Gastrocnemius medialis (tissue), 4 donors: ENCODE measurements around the gene CFAP100. TPM values are rescaled to one million over a fixed set of nuclear protein-coding genes. Genes with fewer than 3 reads are reported as not detected.

Source experiments
- ATAC-seq, 2 donors: fragments of 150-250 bp; one replicate each; pipeline ENCODE4 v1.9.1; 2016
- DNase-seq, 2 donors: peaks; one replicate each; pipeline ENCODE4 v3.0.0-alpha.2; 2019
- H3K27ac ChIP-seq, 4 donors: fragments of 200-600 bp; sonication (generic); 1 replicate in 1 of 4; 2 replicates in 3 of 4; pipeline ENCODE4 v1.5.1; 2016 to 2018; ENCODE audit warnings: mild to moderate bottlenecking in 2 of 4, moderate library complexity in 1 of 4
- H3K27me3 ChIP-seq, 3 donors: fragments of 200-600 bp; sonication (generic) in 2 of 3; 1 replicate in 1 of 3; 2 replicates in 2 of 3; pipeline versions ENCODE4 v1.5.1 to v1.6.0; 2016 to 2019; ENCODE audit warnings: mild to moderate bottlenecking in 1 of 3, moderate library complexity in 1 of 3
- H3K36me3 ChIP-seq, 2 donors: fragments of 200-600 bp; sonication (generic) in 1 of 2; one replicate each; pipeline ENCODE4 v1.5.1; 2017 to 2018
- H3K4me1 ChIP-seq, 2 donors: fragments of 200-600 bp; sonication (generic) in 1 of 2; one replicate each; pipeline ENCODE4 v1.5.1; 2016 to 2017; ENCODE audit warnings: mild to moderate bottlenecking in 2 of 2
- H3K4me3 ChIP-seq, 4 donors: fragments of 200-600 bp; sonication (generic) in 3 of 4; 1 replicate in 1 of 4; 2 replicates in 3 of 4; pipeline ENCODE4 v1.5.1; 2016 to 2019; ENCODE audit warnings: mild to moderate bottlenecking in 2 of 4
- H3K9me3 ChIP-seq, 3 donors: fragments of 200-600 bp; sonication (generic) in 2 of 3; 1 replicate in 1 of 3; 2 replicates in 2 of 3; pipeline ENCODE4 v1.5.1; 2016 to 2019
- CTCF ChIP-seq, 5 experiments: fragments of 450-650 bp in 3 of 5; fragments of 200-600 bp in 2 of 5; sonication (generic) in 2 of 5; IDR thresholded peaks in 4 of 5; conservative IDR thresholded peaks in 1 of 5; 1 replicate in 4 of 5; 2 replicates in 1 of 5; pipeline ENCODE4 v1.5.1; 2016 to 2019; ENCODE audit warnings: antibody characterized with exemption in 5 of 5, mild to moderate bottlenecking in 3 of 5, moderate library complexity in 3 of 5
- POLR2A ChIP-seq, 2 donors: fragments of 450-650 bp; IDR thresholded peaks; one replicate each; pipeline ENCODE4 v1.6.1; 2017; ENCODE audit warnings: antibody characterized with exemption in 2 of 2, mild to moderate bottlenecking in 2 of 2, moderate library complexity in 2 of 2
- in situ Hi-C, 4 donors: fragments of 200-750 bp; cut with MboI; loops; one replicate each; pipeline versions ENCODE4 v1.15.0 to v1.8.0; 2017; ENCODE audit warnings: low sequenced_read_pairs in 4 of 4
- intact Hi-C: fragments of 100-400 bp; cut with DNase I; formaldehyde crosslinking; loops from one replicate; pipeline ENCODE4 v1.15.1; 2023; ENCODE audit warnings: low total_unique reads
- total RNA-seq, 4 donors: library from RNA; depleted of rRNA; stranded (reverse); fragments of >200 nt; gene quantifications; one replicate each; pipeline versions ENCODE4 v1.1.0 to v1.2.3, GENCODE V29; 2016

CFAP100 gene
- total RNA-seq, 4 donors from 2014 or later, result not detected

DNA sequence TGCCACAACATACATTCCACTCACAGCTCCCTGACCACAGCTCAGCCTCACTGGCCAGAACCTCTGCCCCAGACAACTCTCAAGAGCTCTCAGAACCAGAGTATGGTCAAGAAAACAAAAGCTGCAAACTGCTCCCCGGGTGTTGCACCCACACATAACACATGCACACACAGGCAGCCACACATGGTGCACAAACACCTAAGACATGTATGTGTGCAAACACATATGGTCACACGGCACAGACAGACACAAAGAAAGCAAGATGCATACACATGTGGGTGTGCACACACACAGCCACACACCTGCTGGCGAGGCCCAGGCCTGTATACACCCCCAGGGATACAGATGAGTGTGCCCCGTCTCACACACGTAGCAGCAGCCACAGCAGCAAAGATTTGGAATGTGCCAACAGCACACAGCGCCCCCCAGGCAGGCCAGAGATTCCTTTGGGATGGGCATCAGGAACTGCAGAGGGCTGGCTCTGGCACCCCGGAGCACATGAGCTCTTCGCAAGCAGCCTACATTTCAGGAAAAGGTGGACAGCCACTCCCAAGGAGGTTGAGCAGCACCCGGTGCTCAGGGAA is 44.1 kb upstream of the CFAP100 start:
- ATAC-seq, result no peak
- peak overlapping the region in 2 of 4 donors; percentile 3 to 35 for H3K4me3 ChIP-seq
- no peaks in the 10 kb centered on the region for H3K9me3 ChIP-seq
- peak in 1 of 2 donors; percentile 16 for DNase-seq
- peaks cover 94 to 95% of the 10 kb centered on the region in 2 donors for H3K4me1 ChIP-seq
- no peaks in the 10 kb centered on the region for H3K27me3 ChIP-seq
- intact Hi-C loops, result no loop called here
- in situ Hi-C loops, result no loop called here
- H3K36me3 ChIP-seq, result peaks cover 0 to 19% of the 10 kb centered on the region in 2 donors
- TF ChIP-seq POLR2A (IDR thresholded peaks at IDR 0.05), result no peak
- TF ChIP-seq CTCF (IDR thresholded peaks at IDR 0.05 in 4 of 5, conservative IDR thresholded peaks at IDR 0.05 in 1 of 5), result no peak
- H3K27ac ChIP-seq, result peak overlapping the region; percentile 91 to 99 (median 98)

- DNase-seq, result peak in 1 of 2 donors; percentile 27
Measured at GRCh38 chr3:126351086-126351770, 43.5 kb upstream of the CFAP100 start.

DNA sequence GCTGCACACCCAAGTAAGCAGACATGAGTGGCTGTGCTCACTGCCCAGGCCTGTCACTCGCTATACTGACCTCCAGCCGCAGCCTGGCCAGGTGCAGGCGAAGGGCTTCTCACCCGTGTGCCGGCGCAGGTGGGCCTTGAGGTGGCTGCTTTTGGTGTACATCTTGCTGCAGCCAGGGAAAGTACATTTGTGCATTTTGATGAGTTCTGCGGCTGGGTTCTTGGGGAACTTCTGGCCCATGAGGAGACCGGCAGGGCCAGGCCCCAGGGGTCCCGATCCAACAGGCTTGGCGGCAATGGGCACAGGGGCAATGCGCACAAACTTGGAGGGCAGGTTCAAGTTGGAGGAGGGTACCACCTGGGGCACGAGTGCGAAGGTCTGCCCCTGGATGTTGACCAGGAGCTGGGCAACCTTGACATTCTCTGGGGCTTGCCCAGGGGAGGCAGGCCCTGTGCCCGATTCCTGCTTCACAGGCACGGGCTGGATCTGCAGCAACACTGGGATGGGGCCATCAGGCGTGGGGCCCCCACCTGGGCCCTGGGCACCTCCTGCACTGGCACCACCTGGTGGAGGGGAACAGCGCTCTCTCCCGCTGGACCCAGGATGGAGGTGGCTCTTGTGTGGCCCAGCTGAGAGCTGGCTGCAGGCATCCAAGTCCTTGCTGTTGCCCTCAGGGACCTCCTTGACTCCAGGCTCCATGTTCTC is 42.8 kb upstream of the CFAP100 start:
- DNase-seq (peak; percentile 1 to 27), ATAC-seq (no peak)
- Histone ChIP-seq H3K27ac (peak overlapping the region; percentile 91 to 99 (median 98)), H3K4me1 (peaks cover 82 to 87% of the 10 kb centered on the region in 2 donors), H3K27me3 (no peaks in the 10 kb centered on the region), H3K36me3 (peaks cover 0 to 19% of the 10 kb centered on the region in 2 donors), H3K4me3 (peak overlapping the region in 2 of 4 donors; percentile 26 to 35), H3K9me3 (no peaks in the 10 kb centered on the region)
- TF ChIP-seq POLR2A (IDR thresholded peaks at IDR 0.05), result no peak
- peak in 1 of 5 experiments; percentile 13 for TF ChIP-seq CTCF (IDR thresholded peaks at IDR 0.05 in 4 of 5, conservative IDR thresholded peaks at IDR 0.05 in 1 of 5)
- in situ Hi-C loops (no loop called here), intact Hi-C loops (loop anchor here (2.0 kb wide), 1 partner anchor 729 kb away; no protein-coding TSS in a partner anchor)

More at GRCh38 chr3:126351086-126351770, 43.5 kb upstream of the CFAP100 start:
- in situ Hi-C loops, result no loop called here
- no peak for ATAC-seq
- H3K4me1 ChIP-seq, result peaks cover 89 to 93% of the 10 kb centered on the region in 2 donors
- no peaks in the 10 kb centered on the region for H3K9me3 ChIP-seq
- peak overlapping the region; percentile 91 to 99 (median 98) for H3K27ac ChIP-seq
- intact Hi-C loops, result no loop called here
- H3K4me3 ChIP-seq, result peak overlapping the region in 3 of 4 donors; percentile 3 to 35 (median 26)
- no peak for TF ChIP-seq POLR2A (IDR thresholded peaks at IDR 0.05)
- TF ChIP-seq CTCF (IDR thresholded peaks at IDR 0.05 in 4 of 5, conservative IDR thresholded peaks at IDR 0.05 in 1 of 5), result no peak
- peaks cover 0 to 19% of the 10 kb centered on the region in 2 donors for H3K36me3 ChIP-seq
- H3K27me3 ChIP-seq, result no peaks in the 10 kb centered on the region

GRCh38 chr3:126352476-126353454 is 41.9 kb upstream of the CFAP100 start:
- peaks cover 73 to 81% of the 10 kb centered on the region in 2 donors for H3K4me1 ChIP-seq
- no peaks in the 10 kb centered on the region for H3K9me3 ChIP-seq
- in situ Hi-C loops (no loop called here), intact Hi-C loops (loop anchor here (1.0 to 2.0 kb wide), 2 partner anchors 93 to 730 kb away; no protein-coding TSS in a partner anchor)
- H3K36me3 ChIP-seq, result peaks cover 0 to 19% of the 10 kb centered on the region in 2 donors
- peak overlapping the region; percentile 91 to 99 (median 98) for H3K27ac ChIP-seq
- DNase-seq (peak; percentile 66 to 83), ATAC-seq (peak; percentile 4 to 18)
- TF ChIP-seq CTCF (IDR thresholded peaks at IDR 0.05 in 4 of 5, conservative IDR thresholded peaks at IDR 0.05 in 1 of 5), result no peak
- peak; percentile 54 to 60 for TF ChIP-seq POLR2A (IDR thresholded peaks at IDR 0.05)
- no peaks in the 10 kb centered on the region for H3K27me3 ChIP-seq
- peak overlapping the region in 1 of 4 donors; percentile 20 for H3K4me3 ChIP-seq
